GM12892 (cell line): ENCODE data around the gene SCAMP2.

Experiments used
- POLR2A ChIP-seq: IDR thresholded peaks from 2 replicates; pipeline ENCODE4 v1.6.1; 2011; ENCODE audit warnings: low read depth, low read length, control low read depth
- TAF1 ChIP-seq: IDR thresholded peaks from 2 replicates; pipeline ENCODE4 v1.6.1; 2011; ENCODE audit warnings: low read depth, mild to moderate bottlenecking, control low read depth, low read length, borderline replicate concordance

GRCh38 chr15:74820056-74820455 is 53.1 kb downstream of the SCAMP2 start:
- TF ChIP-seq POLR2A, result no peak
- TF ChIP-seq TAF1, result no peak
